ENCODE data around the gene PNPT1. TPM values are rescaled to one million over a fixed set of nuclear protein-coding genes. Genes with fewer than 3 reads are reported as not detected.

The PNPT1 gene
- total and polyA plus RNA-seq, 9 of the 15 experiments (the other 6 are each of a cell fraction or from before 2014, with no cell fraction given) = 46.5 to 104 (median 62.7) TPM

DNA sequence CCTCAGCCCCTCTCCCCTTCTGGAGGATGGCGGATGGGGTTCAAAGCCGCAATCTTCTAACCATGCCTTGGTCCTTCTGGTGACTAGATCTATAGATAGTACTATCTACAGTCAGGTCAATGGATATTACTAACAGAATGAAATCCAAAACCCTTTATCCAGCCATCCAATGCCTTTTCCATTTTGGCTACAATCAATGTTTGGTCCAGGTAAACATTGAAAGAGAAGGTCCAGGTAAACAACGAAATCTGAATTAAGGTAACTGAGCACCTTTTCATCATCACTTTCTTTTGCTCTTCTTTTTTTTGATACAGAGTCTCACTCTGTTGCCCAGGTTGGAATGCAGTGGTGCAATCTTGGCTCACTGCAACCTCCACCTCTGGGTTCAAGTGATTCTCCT is 85.9 kb downstream of the PNPT1 start:
- Histone ChIP-seq H3K27me3 (ENCODE audit: control insufficient read depth in 2 of 2, insufficient read depth in 2 of 2, low read length in 2 of 2) (no peaks in the 10 kb centered on the region), H3K36me3 (ENCODE audit: control insufficient read depth, insufficient read depth, low read length) (peaks cover 34% of the 10 kb centered on the region), H3K4me3 (no peak overlapping the region), H2AFZ (ENCODE audit: low read depth, low read length) (no peak overlapping the region), H4K20me1 (replicated peaks; ENCODE audit: control insufficient read depth, insufficient read depth, low read length) (no peaks in the 10 kb centered on the region; the same call in 1 of the 2 replicates), H3K4me1 (replicated peaks in 1 of 2; ENCODE audit: control insufficient read depth in 2 of 2, insufficient read depth in 2 of 2, low read length in 2 of 2) (peaks cover 5 to 20% of the 10 kb centered on the region in 2 experiments; a peak in 3 of 5 replicates), H3K79me2 (ENCODE audit: control insufficient read depth, insufficient read depth, low read length) (peaks cover 82% of the 10 kb centered on the region), H3K27ac (ENCODE audit: extremely low read depth, low read depth, low read length) (no peak overlapping the region), H3K9me1 (ENCODE audit: control insufficient read depth, insufficient read depth, low read length) (no peaks in the 10 kb centered on the region), H3K9ac (ENCODE audit: insufficient read depth in 1 of 2, low read depth in 2 of 2, low read length in 2 of 2) (no peak overlapping the region), H3K4me2 (ENCODE audit: insufficient read depth, low read length) (no peak overlapping the region), H3K9me3 (replicated peaks; ENCODE audit: control insufficient read depth, insufficient read depth, low read depth, low read length) (no peaks in the 10 kb centered on the region)
- 95% methylated on average over 3 of the region's 3 CpGs for WGBS (ENCODE audit: insufficient coverage, low coverage, missing lambda C conversion rate)
- POLR2A ChIA-PET = no interaction called here
- no TSS peak for BruUV-seq (replicated peaks)
- no peak for ATAC-seq
- no peak for DNase-seq (ENCODE audit: extremely low read depth in 1 of 4, low spot score in 3 of 4)
- intact Hi-C loops (cut with micrococcal nuclease) (no loop called here), in situ Hi-C loops (cut with MboI) (no loop called here)
- CTCF ChIA-PET (ENCODE audit: low intra/inter-chr PET ratio) = no interaction called here
- no peak for FAIRE-seq
- TF ChIP-seq ZNF165 (CRISPR knock-in tag; IDR thresholded peaks at IDR 0.05; ENCODE audit: borderline replicate concordance) (no peak), ZNF324 (CRISPR knock-in tag; IDR thresholded peaks at IDR 0.05) (no peak), TARDBP (IDR thresholded peaks at IDR 0.05) (no peak), DPF2 (IDR thresholded peaks at IDR 0.05) (no peak), YY1 (IDR thresholded peaks at IDR 0.05; ENCODE audit: borderline replicate concordance in 1 of 3, control insufficient read depth in 1 of 3, extremely low read depth in 1 of 3, insufficient read depth in 3 of 3, insufficient read length in 1 of 3, insufficient replicate concordance in 2 of 3, low read depth in 1 of 3, low read length in 2 of 3) (no peak), TCFL5 (CRISPR knock-in tag; conservative IDR thresholded peaks at IDR 0.05) (no peak), ZNF57 (CRISPR knock-in tag; IDR thresholded peaks at IDR 0.05) (no peak), GABPB2 (CRISPR knock-in tag; conservative IDR thresholded peaks at IDR 0.05) (no peak)

Data from K562 (cell line).